GM19463 (cell line): ENCODE data around the gene SLITRK1.

Source experiments
- ATAC-seq: cut with Tn5 transposase; IDR thresholded peaks from one replicate; pipeline ENCODE4 v1.9.1; 2021; ENCODE audit warnings: mild to moderate bottlenecking, moderate library complexity; ENCODE audit not compliant: unreplicated experiment

The SLITRK1 gene, protein sequence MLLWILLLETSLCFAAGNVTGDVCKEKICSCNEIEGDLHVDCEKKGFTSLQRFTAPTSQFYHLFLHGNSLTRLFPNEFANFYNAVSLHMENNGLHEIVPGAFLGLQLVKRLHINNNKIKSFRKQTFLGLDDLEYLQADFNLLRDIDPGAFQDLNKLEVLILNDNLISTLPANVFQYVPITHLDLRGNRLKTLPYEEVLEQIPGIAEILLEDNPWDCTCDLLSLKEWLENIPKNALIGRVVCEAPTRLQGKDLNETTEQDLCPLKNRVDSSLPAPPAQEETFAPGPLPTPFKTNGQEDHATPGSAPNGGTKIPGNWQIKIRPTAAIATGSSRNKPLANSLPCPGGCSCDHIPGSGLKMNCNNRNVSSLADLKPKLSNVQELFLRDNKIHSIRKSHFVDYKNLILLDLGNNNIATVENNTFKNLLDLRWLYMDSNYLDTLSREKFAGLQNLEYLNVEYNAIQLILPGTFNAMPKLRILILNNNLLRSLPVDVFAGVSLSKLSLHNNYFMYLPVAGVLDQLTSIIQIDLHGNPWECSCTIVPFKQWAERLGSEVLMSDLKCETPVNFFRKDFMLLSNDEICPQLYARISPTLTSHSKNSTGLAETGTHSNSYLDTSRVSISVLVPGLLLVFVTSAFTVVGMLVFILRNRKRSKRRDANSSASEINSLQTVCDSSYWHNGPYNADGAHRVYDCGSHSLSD

DNA sequence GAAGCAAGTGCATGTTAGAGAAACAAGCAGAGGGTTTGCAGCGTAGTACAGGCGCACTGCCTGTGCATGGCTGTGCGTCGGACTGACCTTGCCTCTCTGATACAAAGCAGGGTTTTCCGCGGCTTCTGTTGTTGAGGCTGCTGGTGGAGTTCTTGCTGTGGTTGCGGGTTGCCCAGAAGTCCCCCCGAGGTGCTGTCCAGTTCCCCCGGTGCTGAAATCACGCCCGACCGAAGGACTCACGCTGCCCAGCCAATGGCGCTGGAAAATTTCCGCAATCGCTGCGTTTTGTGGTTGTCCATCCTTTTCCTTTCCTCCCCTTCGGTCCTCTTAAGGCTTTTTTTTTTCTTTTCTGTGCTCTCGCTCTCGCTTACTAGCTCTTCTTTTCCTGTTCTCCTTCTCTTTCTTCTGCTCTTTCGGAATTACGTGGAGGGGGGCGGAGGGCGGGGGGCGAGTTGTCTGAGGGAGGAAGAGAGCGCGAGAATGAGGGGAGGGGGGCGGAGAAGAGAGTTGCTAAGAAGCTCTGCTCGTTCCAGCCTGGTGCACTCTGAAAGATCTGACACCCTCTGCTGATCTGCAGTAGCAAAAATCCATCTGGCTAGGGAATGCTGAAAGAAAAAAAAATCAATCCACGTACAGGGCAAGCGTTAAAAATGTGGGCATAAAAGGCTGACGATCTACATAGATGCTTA, at the start of gene SLITRK1:
Gene SLITRK1, minus strand, starts transcription at position 558 of the 689 bp plus-strand sequence. CDS start 967 bp downstream, outside the sequence.
- no peak for ATAC-seq

DNA sequence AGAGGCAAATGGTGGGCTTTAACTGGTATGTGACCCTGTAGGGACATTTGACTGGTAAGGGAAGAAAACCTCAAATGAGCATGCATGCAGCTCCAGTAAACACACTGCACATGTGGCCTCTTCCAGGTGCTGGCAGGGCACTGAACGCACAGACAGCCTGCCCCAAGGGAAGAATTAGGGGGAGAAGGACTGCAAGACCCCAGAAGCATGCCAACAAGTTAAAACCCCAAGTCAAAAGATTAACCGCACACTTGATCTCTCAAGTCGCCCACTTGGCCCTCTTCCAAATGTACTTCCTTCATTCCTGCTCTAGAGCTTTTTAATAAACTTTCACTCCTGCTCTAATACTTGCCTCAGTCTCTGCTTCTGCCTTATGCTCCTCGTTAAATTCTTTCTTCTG, 46.9 kb upstream of the SLITRK1 start:
- ATAC-seq: no peak

DNA sequence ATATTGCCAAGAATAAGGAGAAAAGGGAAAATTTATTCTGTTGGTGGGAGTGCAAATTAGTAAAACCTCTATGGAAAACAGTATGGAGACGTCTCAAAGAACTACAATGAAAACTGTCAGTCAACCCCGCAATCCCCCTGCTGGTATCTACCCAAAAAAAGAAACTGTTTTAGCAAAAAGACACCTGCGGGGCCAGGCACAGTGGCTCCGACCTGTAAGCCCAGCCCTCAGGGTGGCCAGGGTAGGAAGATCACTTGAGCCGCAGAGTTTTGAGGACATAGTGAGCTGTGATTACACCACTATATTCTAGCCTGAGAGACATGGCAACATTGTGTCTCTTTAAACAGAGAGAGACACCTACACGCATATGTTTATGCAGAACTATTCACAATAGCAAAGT, 37.5 kb upstream of the SLITRK1 start:
- ATAC-seq: no peak

DNA sequence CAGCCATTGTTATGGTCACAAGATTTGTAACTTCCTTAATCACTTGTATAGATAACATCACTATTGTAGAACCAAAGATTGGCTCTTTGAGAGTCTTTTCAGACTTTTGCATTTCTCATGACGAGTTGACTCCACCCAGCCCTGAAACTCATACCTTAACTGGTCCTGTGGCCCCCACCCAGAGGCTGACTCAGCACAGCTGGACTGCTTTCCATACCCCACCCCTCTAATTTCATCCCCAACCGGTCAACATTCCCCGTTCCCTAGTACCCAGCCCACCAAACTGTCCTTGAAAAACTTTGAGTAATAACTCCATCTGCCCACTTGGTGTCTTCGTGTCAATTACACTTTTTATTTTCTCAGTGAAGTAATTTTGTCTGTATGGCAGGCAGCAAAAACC, 32.1 kb upstream of the SLITRK1 start:
- no peak for ATAC-seq

DNA sequence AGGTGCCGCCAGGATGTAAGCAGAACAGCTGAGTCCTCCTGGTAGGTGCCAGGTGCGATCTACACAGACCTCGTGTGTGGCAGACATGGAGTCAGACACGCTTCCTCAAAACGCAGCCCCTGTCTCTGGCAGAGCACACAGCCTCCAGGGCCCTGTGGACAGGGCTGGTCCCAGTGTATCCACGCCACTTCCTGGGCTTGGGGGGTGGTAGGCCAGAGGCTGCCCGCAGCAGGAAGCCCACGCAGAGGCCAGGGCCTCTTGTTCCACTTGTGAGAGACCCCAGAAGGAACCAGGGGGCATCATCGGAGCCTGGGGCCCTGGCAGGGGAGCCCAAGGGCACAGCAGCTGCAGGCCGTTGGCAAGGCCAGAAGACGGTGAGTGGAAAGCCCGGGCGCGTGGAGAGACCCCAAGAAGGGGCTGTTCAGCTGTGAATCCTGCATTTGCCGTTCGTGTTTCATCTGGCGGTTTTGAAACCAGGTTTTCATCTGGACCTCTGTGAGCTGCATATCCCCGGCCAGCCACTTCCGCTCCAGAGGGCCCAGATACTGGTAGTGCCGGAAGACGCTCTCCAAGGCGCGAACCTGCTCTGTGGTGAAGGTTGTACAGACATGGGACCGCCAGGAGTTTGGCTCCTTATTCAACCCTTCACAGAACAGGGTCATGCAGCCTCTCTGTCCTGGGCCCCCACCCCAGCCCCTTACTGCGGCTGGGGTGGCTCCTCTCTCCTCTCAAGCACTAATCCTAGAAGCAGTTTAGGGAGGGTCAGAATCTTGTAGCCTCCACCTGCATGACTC, 25.1 kb upstream of the SLITRK1 start:
- ATAC-seq: no peak

DNA sequence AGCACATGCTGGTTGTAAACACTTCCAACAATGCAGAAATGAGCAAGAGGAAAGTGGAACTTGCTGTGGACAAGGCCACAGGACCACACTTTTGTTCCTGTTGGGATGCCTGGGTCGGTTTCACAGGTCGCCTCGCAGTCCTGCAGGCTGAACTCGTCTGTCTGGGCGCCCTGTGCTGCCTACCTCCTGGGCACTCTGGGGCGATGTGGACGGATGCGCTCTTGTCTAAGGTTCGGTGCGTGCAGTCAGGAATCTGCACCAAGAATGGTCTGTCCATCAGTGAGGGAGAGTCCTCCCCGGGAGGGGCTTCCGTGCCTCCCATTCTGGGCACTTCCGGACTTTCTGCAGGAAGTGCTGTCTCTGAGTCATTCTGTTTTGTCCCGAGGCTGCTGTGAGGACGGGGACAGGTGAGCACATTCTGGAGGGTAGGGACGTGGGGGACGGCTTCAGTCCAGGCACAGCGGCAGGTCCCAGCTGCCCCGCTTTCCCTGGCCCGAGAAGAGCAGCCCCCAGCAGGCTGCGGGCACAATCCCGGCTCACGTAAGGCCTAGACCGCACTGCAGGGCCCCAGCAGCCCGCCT, 24.1 kb upstream of the SLITRK1 start:
- no peak for ATAC-seq

DNA sequence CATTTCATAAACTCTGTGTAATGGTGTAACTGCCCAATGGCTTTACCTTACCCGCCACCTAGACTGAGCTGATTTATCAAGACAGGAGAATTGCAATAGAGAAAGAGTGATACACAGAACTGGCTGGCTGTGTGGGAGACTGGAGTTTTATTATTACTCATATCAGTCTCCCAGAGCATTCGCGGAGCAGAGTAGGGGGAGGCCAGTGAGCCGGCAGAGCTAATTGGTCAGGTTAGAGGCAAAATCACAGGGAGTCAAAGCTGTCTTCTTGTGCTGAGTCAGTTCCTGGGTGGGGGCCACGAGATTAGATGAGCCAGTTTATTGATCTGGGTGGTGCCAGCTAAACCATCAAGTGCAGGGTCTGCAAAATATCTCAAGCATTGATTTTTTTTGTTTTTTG, 23.4 kb upstream of the SLITRK1 start:
- no peak for ATAC-seq

DNA sequence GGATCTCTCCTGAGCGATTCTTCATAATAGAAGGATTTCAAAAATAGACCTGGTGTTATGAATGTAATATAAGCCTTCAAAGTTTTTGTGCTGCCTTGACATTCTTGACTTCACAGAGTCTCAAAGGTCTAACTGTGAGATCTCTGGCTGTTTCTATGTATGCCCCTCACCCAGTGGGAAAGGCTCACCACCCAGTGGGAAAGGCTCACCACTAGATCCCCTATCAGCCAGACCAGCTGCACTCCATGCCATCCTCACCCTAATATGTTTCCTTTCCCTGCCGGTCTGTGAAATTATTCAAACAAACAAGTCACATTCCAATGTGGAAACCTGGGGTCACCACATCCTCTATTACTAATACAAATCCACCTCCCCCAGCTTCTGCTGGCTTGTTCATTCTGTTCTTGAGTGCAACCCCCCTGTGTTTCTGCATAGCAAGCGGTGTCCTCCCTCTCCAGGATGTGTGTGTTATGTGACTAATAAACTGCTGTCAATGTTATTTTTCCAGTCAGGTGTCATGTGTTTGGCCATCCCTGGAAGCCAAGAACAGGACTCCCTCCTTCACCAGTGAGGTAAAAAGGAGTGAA, 13.8 kb upstream of the SLITRK1 start:
- ATAC-seq: no peak

DNA sequence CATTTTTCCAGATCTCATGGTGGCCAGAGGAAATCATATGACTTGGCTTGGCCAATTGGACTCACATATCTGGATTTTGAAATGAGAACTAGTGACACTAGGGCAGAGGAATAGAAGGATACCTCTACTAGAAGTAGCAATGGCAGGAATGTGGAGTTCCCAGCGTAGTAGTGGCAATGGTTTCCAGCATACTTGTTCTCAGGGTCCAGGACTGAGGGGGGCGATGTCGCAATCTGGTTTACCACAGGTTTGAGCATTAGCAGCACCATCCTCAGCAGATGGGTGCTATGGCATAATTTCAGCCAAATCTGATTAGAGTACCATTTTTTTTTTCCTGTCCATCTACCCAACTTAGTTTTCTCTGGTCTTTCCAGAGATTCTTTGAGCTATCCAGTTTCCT, 8.1 kb upstream of the SLITRK1 start:
- ATAC-seq: no peak

DNA sequence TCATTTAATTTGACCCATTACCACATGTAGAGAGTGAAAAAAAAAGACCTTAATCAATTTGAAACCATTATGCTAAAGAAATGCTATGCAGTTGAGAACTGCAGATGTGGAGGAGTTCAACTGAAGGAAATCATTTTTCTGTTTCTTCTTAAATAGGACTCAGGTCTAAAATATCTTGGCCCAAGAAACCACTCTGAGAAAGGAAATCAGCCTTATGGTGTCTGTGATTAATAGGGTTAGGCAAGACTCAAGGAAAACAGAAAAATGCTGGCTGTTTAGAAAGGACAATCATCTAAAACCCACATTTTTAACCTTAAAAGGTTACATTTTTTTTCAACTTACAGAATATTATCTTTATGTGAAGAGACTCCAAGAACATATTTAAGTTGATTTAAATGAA, 1.9 kb upstream of the SLITRK1 start:
- ATAC-seq: no peak

DNA sequence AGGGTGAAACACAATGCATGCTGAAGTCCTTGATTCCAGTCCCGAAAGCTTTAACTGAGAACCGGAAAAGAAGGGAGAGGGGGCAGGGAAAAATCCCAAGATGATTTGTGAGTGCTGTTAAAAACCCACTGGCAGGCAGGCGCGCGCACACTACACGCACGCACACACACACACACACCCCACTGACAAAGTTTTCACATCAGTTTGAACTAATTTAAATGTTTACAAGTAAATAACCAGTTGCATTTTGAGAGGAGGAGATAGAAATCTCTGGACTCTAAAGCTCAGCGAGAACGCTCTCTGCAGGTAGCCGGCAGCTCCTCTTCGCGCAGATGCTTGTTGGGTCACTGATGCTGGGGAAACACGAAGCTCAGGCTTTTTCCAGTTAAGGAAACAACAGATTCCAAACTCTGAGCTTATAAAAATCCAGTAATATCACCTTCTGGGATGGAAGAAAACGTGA, 818 bp upstream of the SLITRK1 start:
- no peak for ATAC-seq

DNA sequence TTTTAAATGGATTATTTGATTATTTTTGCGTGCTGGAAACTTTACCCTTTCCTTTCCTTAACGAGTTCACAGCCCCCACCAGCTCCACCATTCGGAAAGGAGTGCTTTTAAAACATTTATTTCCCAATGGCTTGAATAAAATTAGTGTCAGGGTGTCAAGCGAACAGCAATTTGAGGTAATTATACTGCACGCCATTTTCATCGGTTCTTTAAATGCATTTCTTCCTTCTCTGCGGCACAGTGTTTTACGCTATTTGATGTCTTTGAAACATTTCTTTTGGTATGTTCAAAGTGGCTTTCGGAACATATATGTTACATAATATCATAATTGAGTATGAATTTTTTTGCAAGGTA, 309 bp upstream of the SLITRK1 start:
- ATAC-seq: no peak

DNA sequence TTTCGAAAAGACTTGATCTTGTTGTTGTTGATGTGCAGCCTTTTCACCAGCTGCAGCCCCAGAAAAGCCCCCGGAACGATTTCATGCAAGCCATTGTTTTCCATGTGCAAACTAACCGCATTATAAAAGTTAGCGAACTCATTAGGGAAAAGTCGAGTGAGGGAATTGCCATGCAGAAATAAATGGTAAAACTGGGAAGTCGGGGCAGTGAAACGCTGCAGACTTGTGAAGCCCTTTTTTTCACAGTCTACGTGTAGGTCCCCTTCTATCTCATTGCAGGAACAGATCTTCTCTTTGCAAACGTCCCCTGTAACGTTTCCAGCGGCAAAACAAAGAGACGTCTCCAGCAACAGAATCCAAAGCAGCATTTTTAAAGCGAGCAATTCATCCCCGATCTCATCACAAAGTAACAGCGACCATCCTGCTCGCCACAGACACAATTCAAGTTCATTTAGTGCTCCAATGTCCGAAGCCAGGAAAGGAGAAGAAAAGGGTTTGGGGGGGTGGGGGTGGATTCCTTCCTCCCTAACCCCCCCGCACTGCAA, 1.1 kb downstream of the SLITRK1 start:
- ATAC-seq: no peak

DNA sequence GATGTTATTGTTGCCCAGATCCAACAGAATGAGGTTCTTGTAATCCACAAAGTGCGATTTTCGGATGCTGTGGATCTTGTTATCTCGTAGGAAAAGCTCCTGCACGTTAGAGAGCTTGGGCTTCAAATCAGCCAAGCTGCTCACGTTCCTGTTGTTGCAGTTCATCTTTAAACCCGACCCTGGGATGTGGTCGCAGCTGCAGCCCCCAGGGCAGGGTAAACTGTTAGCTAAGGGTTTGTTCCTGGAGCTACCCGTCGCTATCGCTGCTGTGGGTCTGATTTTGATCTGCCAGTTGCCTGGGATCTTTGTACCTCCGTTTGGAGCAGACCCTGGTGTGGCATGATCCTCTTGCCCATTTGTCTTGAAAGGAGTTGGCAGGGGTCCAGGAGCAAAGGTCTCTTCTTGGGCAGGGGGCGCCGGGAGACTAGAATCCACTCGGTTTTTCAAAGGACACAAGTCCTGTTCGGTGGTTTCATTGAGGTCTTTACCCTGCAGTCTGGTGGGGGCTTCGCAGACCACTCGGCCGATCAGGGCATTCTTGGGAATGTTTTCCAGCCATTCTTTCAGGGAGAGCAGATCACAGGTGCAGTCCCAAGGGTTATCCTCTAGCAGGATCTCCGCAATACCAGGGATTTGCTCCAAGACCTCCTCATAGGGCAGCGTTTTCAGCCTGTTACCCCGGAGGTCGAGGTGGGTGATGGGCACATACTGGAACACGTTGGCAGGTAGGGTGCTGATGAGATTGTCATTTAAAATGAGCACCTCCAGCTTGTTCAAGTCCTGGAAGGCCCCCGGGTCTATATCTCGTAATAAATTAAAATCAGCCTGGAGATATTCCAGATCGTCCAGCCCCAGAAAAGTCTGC, 1.8 kb downstream of the SLITRK1 start:
- ATAC-seq: no peak

DNA sequence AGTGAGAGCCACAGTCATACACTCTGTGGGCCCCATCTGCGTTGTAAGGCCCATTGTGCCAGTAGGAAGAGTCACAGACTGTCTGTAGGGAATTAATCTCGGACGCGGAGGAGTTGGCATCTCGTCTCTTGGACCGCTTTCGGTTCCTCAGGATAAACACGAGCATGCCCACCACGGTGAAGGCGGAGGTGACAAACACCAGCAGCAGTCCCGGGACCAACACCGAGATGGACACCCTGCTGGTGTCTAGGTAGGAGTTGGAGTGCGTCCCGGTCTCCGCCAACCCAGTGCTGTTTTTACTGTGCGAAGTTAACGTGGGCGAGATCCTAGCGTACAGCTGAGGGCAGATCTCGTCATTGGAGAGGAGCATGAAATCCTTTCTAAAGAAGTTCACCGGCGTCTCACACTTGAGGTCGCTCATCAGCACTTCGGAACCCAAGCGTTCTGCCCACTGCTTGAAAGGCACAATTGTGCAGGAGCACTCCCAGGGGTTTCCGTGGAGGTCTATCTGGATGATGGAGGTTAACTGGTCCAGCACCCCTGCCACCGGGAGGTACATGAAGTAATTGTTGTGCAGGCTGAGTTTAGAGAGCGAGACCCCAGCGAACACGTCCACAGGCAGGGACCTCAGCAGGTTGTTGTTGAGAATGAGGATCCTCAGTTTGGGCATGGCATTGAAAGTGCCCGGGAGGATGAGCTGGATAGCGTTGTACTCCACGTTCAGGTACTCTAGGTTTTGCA, 2.7 kb downstream of the SLITRK1 start:
- no peak for ATAC-seq

DNA sequence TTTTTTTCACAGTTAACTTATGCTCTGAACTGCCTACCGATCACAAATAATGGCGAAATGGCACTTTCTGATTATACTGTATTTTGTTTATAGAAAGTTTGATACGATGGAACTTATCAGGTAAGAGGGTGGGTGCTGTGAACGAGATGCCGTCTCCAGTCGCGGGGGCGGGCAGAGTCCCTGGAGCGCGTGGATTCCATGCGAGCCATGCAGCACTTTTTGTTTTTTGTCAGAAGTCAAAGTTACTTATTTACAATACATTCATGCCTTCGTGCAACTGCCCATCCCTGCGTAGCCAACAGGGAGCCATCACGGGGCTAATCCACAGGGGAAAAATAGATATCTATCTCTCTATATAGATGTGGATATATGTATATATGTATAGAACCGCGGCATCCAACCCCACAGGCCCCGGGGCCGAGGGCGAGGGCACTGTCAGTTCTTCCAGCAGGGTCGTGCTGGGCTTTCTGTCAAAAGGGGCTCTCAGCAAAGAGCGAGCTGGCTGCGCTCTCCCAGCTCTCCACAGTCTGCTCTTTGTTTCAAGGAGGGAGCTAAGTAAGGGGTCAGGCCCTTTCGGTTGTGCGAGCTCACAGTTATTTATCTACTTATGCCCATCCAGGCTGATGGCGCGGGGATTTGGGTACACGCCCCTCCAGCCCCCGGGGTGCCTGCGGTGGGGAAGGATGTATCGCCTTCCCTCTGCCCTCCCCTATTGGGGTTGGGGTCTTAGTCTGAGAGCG, 3.4 kb downstream of the SLITRK1 start:
- ATAC-seq: no peak

DNA sequence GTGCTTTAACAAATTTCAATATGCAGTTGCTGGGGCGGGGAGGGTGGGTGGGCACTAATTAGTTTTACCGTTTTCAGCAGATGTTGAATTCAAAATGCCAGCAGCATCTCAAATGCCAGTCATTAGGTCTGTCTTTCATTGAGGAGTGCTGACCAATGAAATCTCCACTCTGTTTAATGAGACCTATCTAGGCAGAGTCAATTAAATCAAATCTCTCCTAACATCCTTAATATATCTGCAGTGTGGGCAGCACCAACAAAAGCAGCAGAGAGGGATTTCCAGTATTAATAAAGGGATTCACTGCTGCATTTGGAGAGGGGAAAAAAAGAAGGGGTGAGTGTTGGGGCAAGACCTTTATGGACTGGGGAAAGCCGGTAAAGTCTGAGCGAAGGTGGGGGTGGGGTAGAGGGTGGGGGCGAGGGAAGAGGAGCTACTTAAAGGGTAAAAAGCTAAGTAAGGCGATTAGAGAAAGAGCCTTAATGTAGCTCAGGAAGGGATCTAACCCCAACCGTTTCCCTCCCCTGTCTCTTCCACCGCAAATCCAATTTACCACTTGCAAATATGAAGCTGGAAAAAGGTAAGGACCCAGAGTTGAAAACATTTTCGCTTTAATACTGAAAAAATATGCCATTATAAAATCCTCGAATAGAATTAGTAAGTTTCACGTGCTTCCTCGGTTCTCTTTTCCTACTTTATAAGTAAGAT, 4.5 kb downstream of the SLITRK1 start:
- ATAC-seq: no peak
